Naive thymus-derived CD4-positive, alpha-beta T cell (primary cell): ENCODE data around the gene IVL. TPM values are rescaled to one million over a fixed set of nuclear protein-coding genes. Genes with fewer than 3 reads are reported as not detected.

Source experiments
- ATAC-seq: fragments of 150-1000 bp; cut with Tn5 transposase; 2 replicates; pipeline ENCODE4 v1.10.0; 2021; ENCODE audit warnings: mild to moderate bottlenecking, moderate library complexity
- CTCF ChIA-PET: fragments of 350-600 bp; sonication (Branson Sonifier 250); formaldehyde crosslinking; loops from one replicate; lab custom pipeline; 2021; ENCODE audit warnings: antibody characterized with exemption; lab: Charles Lee
- POLR2A ChIA-PET: fragments of 350-600 bp; sonication (Branson Sonifier 250); formaldehyde crosslinking; loops from one replicate; lab custom pipeline; 2021; ENCODE audit warnings: antibody characterized with exemption, inconsistent platforms; lab: Charles Lee
- DNase-seq, 9 donors: peaks; one replicate each; pipeline versions ENCODE4 v3.0.0 to v3.0.0-alpha.2; 2020 to 2022; ENCODE audit warnings: mixed read lengths in 1 of 9
- H3K27ac ChIP-seq: one replicate; pipeline ENCODE4 v1.7.0; 2013; ENCODE audit warnings: mild to moderate bottlenecking, low read depth, low read length, moderate library complexity
- H3K27me3 ChIP-seq, 2 donors: one replicate each; pipeline ENCODE4 v1.7.0; 2013; ENCODE audit warnings: low read length in 2 of 2, mild to moderate bottlenecking in 2 of 2, moderate library complexity in 2 of 2; ENCODE audit not compliant: control insufficient read depth in 2 of 2, insufficient read depth in 2 of 2
- H3K36me3 ChIP-seq, 3 experiments: 1 replicate in 2 of 3; 2 replicates in 1 of 3; pipeline ENCODE4 v1.7.0; 2013; ENCODE audit warnings: low read length in 3 of 3, mild to moderate bottlenecking in 3 of 3, moderate library complexity in 1 of 3; ENCODE audit not compliant: insufficient read depth in 3 of 3, control insufficient read depth in 2 of 3
- H3K4me1 ChIP-seq, 2 donors: one replicate each; pipeline ENCODE4 v1.7.0; 2013; ENCODE audit warnings: low read length in 2 of 2, mild to moderate bottlenecking in 2 of 2, moderate library complexity in 1 of 2; ENCODE audit not compliant: control insufficient read depth in 2 of 2, insufficient read depth in 2 of 2
- H3K4me3 ChIP-seq: 2 replicates; pipeline ENCODE4 v1.7.0; 2013; ENCODE audit warnings: mild to moderate bottlenecking, low read length
- H3K9me3 ChIP-seq, 3 experiments: 1 replicate in 2 of 3; 2 replicates in 1 of 3; pipeline ENCODE4 v1.7.0; 2013; ENCODE audit warnings: low read length in 3 of 3; ENCODE audit not compliant: control insufficient read depth in 2 of 3
- H3K27ac Mint-ChIP-seq, 9 donors: one replicate each; pipeline ENCODE4 v1.8.0; 2020 to 2022; ENCODE audit warnings: mixed read lengths in 9 of 9, mild to moderate bottlenecking in 8 of 9, moderate library complexity in 5 of 9, inconsistent platforms in 2 of 9
- H3K27me3 Mint-ChIP-seq, 5 donors: one replicate each; pipeline ENCODE4 v1.8.0; 2021 to 2022; ENCODE audit warnings: mixed read lengths in 5 of 5, mild to moderate bottlenecking in 1 of 5
- H3K36me3 Mint-ChIP-seq, 5 donors: one replicate each; pipeline ENCODE4 v1.8.0; 2020 to 2022; ENCODE audit warnings: mixed read lengths in 5 of 5, mild to moderate bottlenecking in 3 of 5, inconsistent platforms in 1 of 5
- H3K4me1 Mint-ChIP-seq, 7 donors: one replicate each; pipeline ENCODE4 v1.8.0; 2020 to 2022; ENCODE audit warnings: mixed read lengths in 7 of 7, mild to moderate bottlenecking in 3 of 7, inconsistent platforms in 1 of 7
- H3K4me3 Mint-ChIP-seq, 10 donors: one replicate each; pipeline ENCODE4 v1.8.0; 2020 to 2022; ENCODE audit warnings: mild to moderate bottlenecking in 10 of 10, mixed read lengths in 10 of 10, moderate library complexity in 6 of 10, inconsistent platforms in 2 of 10
- H3K9me3 Mint-ChIP-seq, 11 donors: one replicate each; pipeline ENCODE4 v1.8.0; 2020 to 2022; ENCODE audit warnings: mixed read lengths in 11 of 11, mild to moderate bottlenecking in 4 of 11, inconsistent platforms in 1 of 11, moderate library complexity in 1 of 11
- intact Hi-C, 2 donors: fragments of 100-400 bp; cut with micrococcal nuclease; formaldehyde crosslinking; loops; one replicate each; pipeline ENCODE4 v1.15.1; 2023
- polyA plus RNA-seq, 2 donors: library from polyadenylated mRNA; unstranded; fragments of 300-500 nt; fragmentation: Illumina TruSeq; gene quantifications; one replicate each; pipeline ENCODE4 v1.2.3, GENCODE V29; 2021
- total RNA-seq, 6 experiments: library from RNA in 5 of 6; stranded (reverse) in 5 of 6; gene quantifications; 1 replicate in 5 of 6; 2 replicates in 1 of 6; pipeline ENCODE4 v1.2.3 and lab custom pipeline; 2021 to 2026

Gene IVL
- total and polyA plus RNA-seq, 7 experiments from 2014 or later = not detected

DNA sequence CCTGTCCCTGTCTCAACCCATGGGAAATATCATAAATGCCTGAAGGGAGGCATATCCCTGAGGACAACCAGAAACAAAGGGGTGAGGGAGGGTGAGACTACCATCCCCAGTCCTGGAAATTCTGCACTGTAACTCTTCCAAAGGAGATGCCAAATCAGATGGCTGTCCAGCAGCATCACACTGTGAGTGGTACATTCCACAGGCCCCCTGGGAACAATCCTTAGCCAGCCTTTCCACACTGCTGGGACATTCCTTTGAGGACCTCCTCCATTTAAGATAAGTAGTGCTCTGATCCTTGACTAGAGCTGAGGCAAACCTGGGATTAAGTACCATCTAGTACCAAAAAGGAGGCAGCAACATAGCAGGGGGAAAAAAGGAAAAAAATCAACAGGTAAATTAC is 10.7 kb downstream of the IVL start:
- ATAC-seq (no peak), DNase-seq (no peak)
- Histone ChIP-seq H3K4me1 (no peaks in the 10 kb centered on the region), H3K9me3 (no peaks in the 10 kb centered on the region), H3K36me3 (no peaks in the 10 kb centered on the region), H3K27me3 (peaks cover 0 to 3% of the 10 kb centered on the region in 2 donors), H3K4me3 (no peak overlapping the region), H3K27ac (no peak overlapping the region)
- no peak overlapping the region for H3K27ac Mint-ChIP-seq
- H3K9me3 Mint-ChIP-seq = peaks cover 0 to 9% (median 0%) of the 10 kb centered on the region in 11 donors
- no peak overlapping the region for H3K4me3 Mint-ChIP-seq
- H3K36me3 Mint-ChIP-seq = no peaks in the 10 kb centered on the region
- H3K4me1 Mint-ChIP-seq = no peaks in the 10 kb centered on the region
- H3K27me3 Mint-ChIP-seq = peaks cover 16 to 44% (median 28%) of the 10 kb centered on the region in 5 donors
- POLR2A ChIA-PET = no interaction called here
- CTCF ChIA-PET = no interaction called here
- intact Hi-C loops = no loop called here

DNA sequence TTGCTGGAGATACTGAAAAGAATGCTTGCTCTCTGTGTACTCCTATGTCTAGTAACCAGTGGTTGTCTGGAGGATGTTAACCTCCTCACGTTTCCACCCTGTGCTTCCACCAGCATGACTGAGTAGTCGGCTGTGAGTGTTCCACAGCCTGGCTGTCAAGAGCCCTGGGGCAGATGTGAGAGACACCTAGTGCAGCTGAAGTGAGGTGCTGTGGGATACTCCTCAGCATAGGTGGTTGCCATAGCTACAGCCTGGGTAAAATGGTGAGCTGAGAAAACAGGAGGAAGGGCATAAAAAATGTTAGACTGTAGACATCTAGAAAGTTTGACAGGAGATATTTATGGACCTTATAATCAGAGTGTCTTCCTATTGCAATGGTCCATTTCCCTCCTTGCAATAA is 15.8 kb downstream of the IVL start:
- Mint-ChIP-seq H3K4me1 (no peaks in the 10 kb centered on the region), H3K4me3 (no peak overlapping the region)

GRCh38 chr1:152926091-152926490 is 17.7 kb downstream of the IVL start:
- no peak for DNase-seq
- H3K36me3 ChIP-seq = no peaks in the 10 kb centered on the region
- intact Hi-C loops = no loop called here
- Mint-ChIP-seq H3K4me1 (no peaks in the 10 kb centered on the region), H3K27me3 (peaks cover 9 to 27% (median 14%) of the 10 kb centered on the region in 5 donors), H3K9me3 (peaks cover 0 to 5% (median 2%) of the 10 kb centered on the region in 11 donors), H3K27ac (no peak overlapping the region), H3K36me3 (no peaks in the 10 kb centered on the region), H3K4me3 (no peak overlapping the region)
- H3K27me3 ChIP-seq = no peaks in the 10 kb centered on the region
- H3K9me3 ChIP-seq = no peaks in the 10 kb centered on the region
- no peak for ATAC-seq
- ChIA-PET POLR2A (no interaction called here), CTCF (no interaction called here)
- no peaks in the 10 kb centered on the region for H3K4me1 ChIP-seq
- no peak overlapping the region for H3K27ac ChIP-seq
- H3K4me3 ChIP-seq = no peak overlapping the region

More for the DNA sequence above, 15.8 kb downstream of the IVL start:
- POLR2A ChIA-PET = no interaction called here
- peaks cover 8 to 24% (median 16%) of the 10 kb centered on the region in 5 donors for H3K27me3 Mint-ChIP-seq
- Histone ChIP-seq H3K27ac (no peak overlapping the region), H3K4me3 (no peak overlapping the region), H3K36me3 (no peaks in the 10 kb centered on the region), H3K4me1 (no peaks in the 10 kb centered on the region), H3K9me3 (no peaks in the 10 kb centered on the region), H3K27me3 (no peaks in the 10 kb centered on the region)
- no peaks in the 10 kb centered on the region for H3K36me3 Mint-ChIP-seq
- CTCF ChIA-PET = no interaction called here
- intact Hi-C loops = no loop called here
- DNase-seq (no peak), ATAC-seq (no peak)
- H3K27ac Mint-ChIP-seq = no peak overlapping the region
- peaks cover 0 to 5% (median 2%) of the 10 kb centered on the region in 11 donors for H3K9me3 Mint-ChIP-seq

GRCh38 chr1:152928671-152929070 is 20.3 kb downstream of the IVL start:
- no peak overlapping the region for H3K27ac Mint-ChIP-seq
- CTCF ChIA-PET = no interaction called here
- DNase-seq (no peak), ATAC-seq (no peak)
- no peaks in the 10 kb centered on the region for H3K4me1 Mint-ChIP-seq
- peaks cover 8 to 23% (median 14%) of the 10 kb centered on the region in 5 donors for H3K27me3 Mint-ChIP-seq
- Histone ChIP-seq H3K27me3 (no peaks in the 10 kb centered on the region), H3K9me3 (no peaks in the 10 kb centered on the region), H3K4me1 (no peaks in the 10 kb centered on the region), H3K4me3 (no peak overlapping the region), H3K27ac (no peak overlapping the region), H3K36me3 (no peaks in the 10 kb centered on the region)
- H3K36me3 Mint-ChIP-seq = no peaks in the 10 kb centered on the region
- peaks cover 0 to 5% (median 0%) of the 10 kb centered on the region in 11 donors for H3K9me3 Mint-ChIP-seq
- H3K4me3 Mint-ChIP-seq = no peak overlapping the region
- intact Hi-C loops = no loop called here
- POLR2A ChIA-PET = no interaction called here

- Histone ChIP-seq H3K36me3 (no peaks in the 10 kb centered on the region), H3K9me3 (no peaks in the 10 kb centered on the region), H3K4me3 (no peak overlapping the region), H3K27me3 (no peaks in the 10 kb centered on the region), H3K27ac (no peak overlapping the region), H3K4me1 (no peaks in the 10 kb centered on the region)
- POLR2A ChIA-PET = no interaction called here
- H3K9me3 Mint-ChIP-seq = peaks cover 0 to 5% (median 0%) of the 10 kb centered on the region in 11 donors
- no peak overlapping the region for H3K27ac Mint-ChIP-seq
- DNase-seq (no peak), ATAC-seq (no peak)
- intact Hi-C loops = no loop called here
- CTCF ChIA-PET = no interaction called here
- H3K36me3 Mint-ChIP-seq = no peaks in the 10 kb centered on the region
- peaks cover 7 to 31% (median 15%) of the 10 kb centered on the region in 5 donors for H3K27me3 Mint-ChIP-seq
- no peaks in the 10 kb centered on the region for H3K4me1 Mint-ChIP-seq
- H3K4me3 Mint-ChIP-seq = no peak overlapping the region
Measured at GRCh38 chr1:152932170-152932811, 23.9 kb downstream of the IVL start.

- Histone ChIP-seq H3K27me3 (no peaks in the 10 kb centered on the region), H3K9me3 (no peaks in the 10 kb centered on the region), H3K36me3 (no peaks in the 10 kb centered on the region), H3K4me1 (no peaks in the 10 kb centered on the region), H3K4me3 (no peak overlapping the region), H3K27ac (no peak overlapping the region)
- no peak for DNase-seq
- Mint-ChIP-seq H3K4me3 (no peak overlapping the region), H3K4me1 (no peaks in the 10 kb centered on the region), H3K27me3 (peaks cover 7 to 31% (median 15%) of the 10 kb centered on the region in 5 donors), H3K36me3 (no peaks in the 10 kb centered on the region), H3K27ac (no peak overlapping the region), H3K9me3 (peaks cover 0 to 5% (median 0%) of the 10 kb centered on the region in 11 donors)
- ChIA-PET POLR2A (no interaction called here), CTCF (no interaction called here)
- no peak for ATAC-seq
- intact Hi-C loops = no loop called here
Measured at GRCh38 chr1:152933196-152933595, 24.9 kb downstream of the IVL start.

DNA sequence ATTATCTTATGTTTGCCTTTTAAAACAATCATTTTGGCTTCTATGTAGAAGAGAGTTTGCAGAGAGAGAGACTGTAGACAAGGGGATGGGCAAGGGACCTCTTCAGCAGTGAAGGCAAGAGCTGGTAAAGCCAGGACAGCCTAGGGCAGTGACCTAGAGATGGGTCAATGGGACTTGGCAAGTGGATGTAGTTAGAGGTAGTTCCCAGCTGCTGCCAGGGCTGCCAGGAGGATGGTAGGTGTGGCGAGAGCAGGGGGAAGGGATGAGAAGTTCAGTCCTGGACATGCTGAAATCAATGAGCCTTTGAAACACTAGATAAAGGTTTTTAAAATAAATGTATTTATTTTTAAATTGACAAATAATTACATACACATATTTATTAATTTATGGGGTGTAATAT is 32.3 kb downstream of the IVL start:
- ATAC-seq = no peak
- Mint-ChIP-seq H3K4me3 (no peak overlapping the region), H3K36me3 (no peaks in the 10 kb centered on the region), H3K27ac (no peak overlapping the region), H3K27me3 (peaks cover 2 to 20% (median 17%) of the 10 kb centered on the region in 5 donors), H3K4me1 (no peaks in the 10 kb centered on the region), H3K9me3 (peaks cover 0 to 5% (median 0%) of the 10 kb centered on the region in 11 donors)
- DNase-seq = no peak
- H3K4me3 ChIP-seq = no peak overlapping the region
- intact Hi-C loops = no loop called here
- no peaks in the 10 kb centered on the region for H3K4me1 ChIP-seq
- no peaks in the 10 kb centered on the region for H3K9me3 ChIP-seq
- CTCF ChIA-PET = no interaction called here
- H3K27ac ChIP-seq = no peak overlapping the region
- POLR2A ChIA-PET = no interaction called here
- H3K36me3 ChIP-seq = no peaks in the 10 kb centered on the region
- no peaks in the 10 kb centered on the region for H3K27me3 ChIP-seq
